Measurements from ENCODE around the gene ADCY10. TPM values are rescaled to one million over a fixed set of nuclear protein-coding genes. Genes with fewer than 3 reads are reported as not detected.
"Not testable (repeated sequence)": the region's sequence is repeated elsewhere in the genome, so short reads cannot be mapped to it uniquely, and the experiment has no call there.

ADCY10 gene
- total RNA-seq, 2 donors from 2014 or later, result 0.18 to 0.53 TPM

GRCh38 chr1:167842872-167843271 is 71.1 kb downstream of the ADCY10 start:
- H3K36me3 Mint-ChIP-seq, result no peaks in the 10 kb centered on the region
- no peak overlapping the region for H3K27ac Mint-ChIP-seq
- no peaks in the 10 kb centered on the region for H3K9me3 Mint-ChIP-seq
- ATAC-seq, result no peak
- no peak for DNase-seq (ENCODE audit: low spot score in 2 of 2)

- no peak for ATAC-seq
- no peaks in the 10 kb centered on the region for H3K36me3 Mint-ChIP-seq
- no peak overlapping the region for H3K27ac Mint-ChIP-seq
- no peaks in the 10 kb centered on the region for H3K9me3 Mint-ChIP-seq
- no peak for DNase-seq (ENCODE audit: low spot score in 2 of 2)
Measured at GRCh38 chr1:167841530-167841929, 72.4 kb downstream of the ADCY10 start.

DNA sequence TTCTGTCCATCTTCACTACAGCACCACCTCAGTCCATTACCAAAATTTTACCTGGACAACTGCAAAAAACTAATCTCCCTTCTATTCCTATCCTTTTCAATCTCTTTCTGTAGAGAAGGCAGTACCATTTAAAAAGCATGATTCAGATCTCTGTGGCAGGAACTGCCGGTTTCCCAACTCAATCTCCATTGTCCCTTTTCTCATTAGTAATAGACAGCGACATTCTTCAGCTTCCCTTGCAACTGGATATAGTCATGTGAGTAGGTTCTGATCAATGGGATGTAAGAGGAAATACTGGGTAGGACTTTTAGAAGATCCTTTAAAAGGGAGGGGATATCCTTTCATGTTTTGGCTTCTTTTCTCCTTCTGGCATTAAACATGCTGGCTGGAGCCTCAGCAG is 74.9 kb downstream of the ADCY10 start:
- H3K27ac Mint-ChIP-seq, result no peak overlapping the region
- H3K36me3 Mint-ChIP-seq, result no peaks in the 10 kb centered on the region
- ATAC-seq (no peak), DNase-seq (ENCODE audit: low spot score in 2 of 2) (no peak)
- H3K9me3 Mint-ChIP-seq, result no peaks in the 10 kb centered on the region

DNA sequence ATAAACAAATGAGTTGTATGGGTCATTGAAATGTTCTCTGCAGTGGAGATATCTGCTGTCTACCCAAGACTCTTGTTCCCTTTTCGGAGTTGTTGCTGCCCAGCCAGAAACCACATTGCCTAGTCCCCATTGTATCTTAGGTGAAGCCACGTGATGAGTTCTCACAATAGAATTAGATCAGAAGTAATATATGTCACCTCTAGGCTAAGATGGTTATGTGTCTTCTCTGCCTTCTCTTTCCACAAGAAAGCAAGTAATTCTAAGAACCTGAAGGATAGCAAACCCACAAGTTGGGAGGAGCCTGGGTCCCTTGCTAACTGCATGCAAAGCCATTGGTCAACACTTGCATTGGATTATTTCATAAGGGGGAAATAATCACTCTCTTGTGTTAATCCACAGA is 76.6 kb downstream of the ADCY10 start:
- ATAC-seq, result no peak

GRCh38 chr1:167836197-167836596 is 77.7 kb downstream of the ADCY10 start:
- H3K36me3 Mint-ChIP-seq, result no peaks in the 10 kb centered on the region
- H3K27ac Mint-ChIP-seq, result no peak overlapping the region
- ATAC-seq (no peak), DNase-seq (ENCODE audit: low spot score in 2 of 2) (no peak)
- no peaks in the 10 kb centered on the region for H3K9me3 Mint-ChIP-seq

More for the DNA sequence above, 76.6 kb downstream of the ADCY10 start:
- Mint-ChIP-seq H3K27ac (no peak overlapping the region), H3K36me3 (no peaks in the 10 kb centered on the region), H3K9me3 (no peaks in the 10 kb centered on the region)
- no peak for DNase-seq (ENCODE audit: low spot score in 2 of 2)

DNA sequence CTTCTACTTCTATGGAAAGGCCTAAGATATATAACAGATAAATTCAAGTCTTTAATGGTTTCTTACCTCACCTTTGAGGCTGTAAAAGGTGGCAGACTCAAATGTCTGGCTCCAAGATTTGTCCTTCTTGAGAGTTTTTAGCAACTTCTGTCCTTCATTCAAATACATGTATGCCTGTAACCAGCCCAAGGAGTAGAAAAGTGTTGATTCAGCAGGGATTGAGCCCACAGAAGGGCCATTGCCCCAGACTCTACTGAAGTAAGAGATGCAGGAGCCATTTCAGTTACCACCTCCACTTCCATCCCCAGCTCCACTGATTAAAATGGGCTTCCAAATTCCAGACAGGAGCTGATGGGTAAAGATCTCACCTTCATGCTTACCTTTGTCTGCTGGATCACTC is 80.0 kb downstream of the ADCY10 start:
- Mint-ChIP-seq H3K27ac (no peak overlapping the region), H3K36me3 (no peaks in the 10 kb centered on the region), H3K9me3 (no peaks in the 10 kb centered on the region)
- DNase-seq (ENCODE audit: low spot score in 2 of 2) (no peak), ATAC-seq (no peak)

DNA sequence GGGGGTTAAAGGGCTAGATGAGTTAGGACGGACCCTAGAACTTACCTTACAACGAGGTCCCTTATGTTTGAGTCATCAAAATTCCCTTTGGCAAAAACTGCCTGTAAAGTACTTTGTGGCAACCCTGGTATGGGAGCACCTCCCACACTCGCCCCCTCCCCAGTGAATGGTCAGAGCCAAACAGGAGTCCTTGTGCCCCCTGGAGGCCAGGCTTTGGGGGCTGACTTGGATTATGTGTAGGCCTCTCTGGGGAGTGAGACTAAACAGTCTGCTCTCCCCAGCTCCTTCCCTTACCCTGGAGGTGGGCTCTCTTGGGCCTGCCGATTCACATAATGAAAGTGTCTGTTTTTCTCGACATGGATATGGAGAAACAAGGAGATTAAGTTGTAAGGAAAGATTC is 81.2 kb downstream of the ADCY10 start:
- H3K36me3 Mint-ChIP-seq, result no peaks in the 10 kb centered on the region
- DNase-seq (ENCODE audit: low spot score in 2 of 2) (no peak), ATAC-seq (no peak)
- H3K9me3 Mint-ChIP-seq, result no peaks in the 10 kb centered on the region
- no peak overlapping the region for H3K27ac Mint-ChIP-seq

DNA sequence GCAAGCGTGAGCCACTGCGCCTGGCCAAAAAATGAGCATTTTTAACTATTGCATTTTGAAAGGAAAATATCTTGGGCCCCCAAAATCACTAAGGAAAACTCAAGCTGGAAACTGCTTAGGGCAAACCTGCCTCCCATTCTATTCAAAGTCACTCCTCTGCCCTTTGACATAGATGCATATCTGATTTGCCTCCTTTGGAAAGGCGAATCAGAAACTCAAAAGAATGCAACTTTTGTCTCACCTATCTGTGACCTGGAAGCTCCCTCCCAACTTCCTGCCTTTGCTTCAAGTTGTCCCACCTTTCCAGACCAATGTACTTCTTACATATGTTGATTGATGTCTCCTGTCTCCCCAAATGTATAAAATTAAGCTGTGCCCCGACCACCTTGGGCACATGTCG is 83.3 kb downstream of the ADCY10 start:
- DNase-seq (ENCODE audit: low spot score in 2 of 2); H3K27ac Mint-ChIP-seq; ATAC-seq; H3K36me3 Mint-ChIP-seq; H3K9me3 Mint-ChIP-seq: not testable (repeated sequence)

DNA sequence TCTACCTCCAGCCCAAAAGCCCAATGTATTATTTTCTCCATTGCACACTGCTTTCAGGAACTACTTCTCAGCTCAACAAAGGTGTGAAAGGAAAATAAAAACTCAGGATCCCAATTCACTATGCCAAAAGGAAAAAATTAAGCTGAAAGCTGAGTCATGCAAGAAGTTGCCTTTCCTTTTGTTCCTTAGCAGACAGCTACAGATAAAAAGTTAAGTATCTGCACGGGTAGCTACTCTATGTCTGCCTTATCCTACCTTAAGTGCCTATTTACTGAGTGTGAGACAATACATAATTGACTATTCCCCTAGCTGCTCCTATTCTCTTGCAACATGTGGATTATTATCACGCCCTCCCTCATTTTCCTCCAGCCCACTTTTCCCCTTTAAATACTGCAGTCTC is 84.1 kb downstream of the ADCY10 start:
- DNase-seq (ENCODE audit: low spot score in 2 of 2) (no peak), ATAC-seq (no peak)
- no peak overlapping the region for H3K27ac Mint-ChIP-seq
- H3K36me3 Mint-ChIP-seq, result no peaks in the 10 kb centered on the region
- no peaks in the 10 kb centered on the region for H3K9me3 Mint-ChIP-seq

- H3K27ac Mint-ChIP-seq, result no peak overlapping the region
- DNase-seq (ENCODE audit: low spot score in 2 of 2), result no peak
- no peak for ATAC-seq
- H3K9me3 Mint-ChIP-seq, result no peaks in the 10 kb centered on the region
- no peaks in the 10 kb centered on the region for H3K36me3 Mint-ChIP-seq
Measured at GRCh38 chr1:167826127-167826526, 87.8 kb downstream of the ADCY10 start.

DNA sequence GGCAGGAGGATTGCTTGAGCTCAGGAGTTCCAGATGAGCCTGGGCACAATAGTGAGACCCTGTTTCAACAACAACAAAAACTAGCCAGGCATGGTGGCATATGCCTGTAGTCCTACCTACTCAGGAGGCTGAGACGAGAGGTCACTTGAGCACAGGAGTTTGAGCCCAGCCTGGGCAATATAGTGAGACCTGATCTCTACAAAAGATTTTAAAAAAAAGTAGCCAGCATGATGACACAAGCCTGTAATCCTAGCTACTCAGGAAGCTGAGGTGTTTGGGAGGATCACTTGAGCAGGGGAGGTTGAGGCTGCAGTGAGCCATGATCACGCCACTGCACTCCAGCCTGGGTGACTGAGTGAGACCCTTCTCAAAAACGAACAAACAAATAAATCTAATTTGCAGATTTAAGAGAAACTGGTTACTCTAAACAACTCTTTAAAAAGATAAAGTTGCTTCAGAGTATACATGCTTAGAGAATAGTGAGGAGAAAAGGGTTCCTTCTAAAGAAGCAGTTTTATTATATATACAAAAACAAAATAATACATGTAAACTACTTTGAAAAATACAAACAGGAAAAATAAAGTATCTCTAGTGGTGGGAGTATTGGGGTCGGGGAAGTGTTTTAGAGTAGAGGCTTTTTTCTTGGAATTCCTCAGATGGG is 88.4 kb downstream of the ADCY10 start:
- DNase-seq (ENCODE audit: low spot score in 2 of 2) (no peak), ATAC-seq (no peak)
- Mint-ChIP-seq H3K36me3 (no peaks in the 10 kb centered on the region), H3K27ac (no peak overlapping the region), H3K9me3 (no peaks in the 10 kb centered on the region)

DNA sequence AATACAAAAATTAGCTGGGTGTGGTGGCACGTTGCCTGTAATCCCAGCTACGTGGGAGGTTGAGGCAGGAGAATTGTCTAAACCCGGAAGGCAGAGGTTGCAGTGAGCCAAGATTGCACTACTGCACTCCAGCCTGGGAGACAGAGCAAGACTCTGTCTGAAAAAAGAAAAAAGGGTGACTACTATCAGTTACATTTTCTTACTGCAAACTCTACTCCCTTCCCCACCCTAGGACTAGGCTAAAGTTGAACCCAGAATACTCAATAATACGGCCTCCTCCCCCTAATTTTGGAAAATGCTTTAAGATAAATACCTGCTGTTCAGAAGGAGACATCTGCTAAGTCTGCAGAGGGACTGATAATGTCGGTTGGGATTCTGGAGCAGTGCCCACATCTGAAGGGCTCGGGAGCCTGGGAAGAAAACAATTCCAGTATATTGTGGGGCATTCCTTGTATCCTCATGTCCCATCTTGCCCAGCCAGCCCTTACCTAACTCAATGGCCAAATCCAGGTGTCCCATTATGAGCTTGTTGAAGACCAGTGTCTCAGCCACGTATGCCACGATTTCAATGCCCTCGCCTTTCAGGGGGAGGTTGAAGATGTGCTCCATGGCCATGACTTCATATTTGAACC is 89.7 kb downstream of the ADCY10 start:
- no peak overlapping the region for H3K27ac Mint-ChIP-seq
- no peak for DNase-seq (ENCODE audit: low spot score in 2 of 2)
- no peak for ATAC-seq
- H3K9me3 Mint-ChIP-seq, result no peaks in the 10 kb centered on the region
- peaks cover 4 to 5% of the 10 kb centered on the region in 2 donors for H3K36me3 Mint-ChIP-seq

- Mint-ChIP-seq H3K36me3 (peaks cover 4 to 5% of the 10 kb centered on the region in 2 donors), H3K27ac (no peak overlapping the region), H3K9me3 (no peaks in the 10 kb centered on the region)
- ATAC-seq (no peak), DNase-seq (ENCODE audit: low spot score in 2 of 2) (no peak)
Measured at GRCh38 chr1:167821969-167822685, 91.8 kb downstream of the ADCY10 start.

- Mint-ChIP-seq H3K36me3 (peaks cover 4 to 5% of the 10 kb centered on the region in 2 donors), H3K27ac (no peak overlapping the region), H3K9me3 (no peaks in the 10 kb centered on the region)
- ATAC-seq (no peak), DNase-seq (ENCODE audit: low spot score in 2 of 2) (no peak)
Measured at GRCh38 chr1:167821356-167821685, 92.6 kb downstream of the ADCY10 start.

DNA sequence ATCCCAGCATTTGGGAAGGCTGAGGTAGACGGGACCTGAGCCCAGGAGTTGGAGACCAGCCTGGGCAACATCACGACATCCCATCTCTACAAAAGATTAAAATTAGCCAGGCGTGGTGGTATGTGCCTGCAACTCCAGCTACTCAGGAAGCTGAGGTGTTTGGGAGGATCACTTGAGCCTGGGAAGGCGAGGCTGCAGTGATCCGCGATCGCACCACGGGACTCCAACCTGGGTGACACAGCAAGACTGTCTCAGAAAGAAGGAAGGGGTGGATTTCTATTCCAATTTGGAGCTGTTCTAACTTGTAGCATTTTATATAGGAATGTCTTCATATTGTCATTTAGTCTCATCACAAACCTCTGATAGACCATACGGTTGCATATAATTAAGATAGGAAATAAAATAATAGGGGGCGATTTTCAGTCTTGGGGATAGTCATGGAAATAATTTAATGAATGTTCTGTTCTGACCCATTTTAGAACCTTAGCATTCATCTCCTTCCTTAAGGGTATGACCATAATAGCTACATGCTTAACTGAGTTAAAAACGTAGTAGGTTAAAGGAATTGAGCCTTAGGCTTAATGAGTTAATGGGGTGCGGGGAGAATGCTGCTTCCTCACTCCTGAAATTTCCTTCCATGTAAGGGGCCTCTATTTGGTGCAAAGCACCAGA is 93.1 kb downstream of the ADCY10 start:
- no peak for DNase-seq (ENCODE audit: low spot score in 2 of 2)
- Mint-ChIP-seq H3K36me3 (peaks cover 7% of the 10 kb centered on the region in 2 donors), H3K9me3 (peaks cover 2% of the 10 kb centered on the region in 2 donors), H3K27ac (no peak overlapping the region)
- no peak for ATAC-seq

GRCh38 chr1:167819849-167820683 is 93.9 kb downstream of the ADCY10 start:
- ATAC-seq (peak; percentile 80 to 83), DNase-seq (ENCODE audit: low spot score in 2 of 2) (peak; percentile 38 to 59)
- peaks cover 14 to 15% of the 10 kb centered on the region in 2 donors for H3K36me3 Mint-ChIP-seq
- peaks cover 9 to 10% of the 10 kb centered on the region in 2 donors for H3K9me3 Mint-ChIP-seq
- H3K27ac Mint-ChIP-seq, result peak overlapping the region; percentile 26 to 57
